GM19193 (cell line): ENCODE measurements around the gene MAGEA8.
"Not testable (repeated sequence)": the region's sequence is repeated elsewhere in the genome, so short reads cannot be mapped to it uniquely, and the experiment has no call there.

ENCODE experiments used
- POLR2A ChIP-seq: IDR thresholded peaks from 4 replicates; pipeline ENCODE4 v1.6.1; 2011; ENCODE audit not compliant: insufficient read depth, insufficient read length; ENCODE audit errors: extremely low read depth

Gene MAGEA8

GRCh38 chrX:149877636-149878035 is 3.3 kb upstream of the MAGEA8 start:
- TF ChIP-seq POLR2A: no peak

GRCh38 chrX:149898554-149898953 is 17.6 kb downstream of the MAGEA8 start:
- no peak for TF ChIP-seq POLR2A

- TF ChIP-seq POLR2A: no peak
These were observed 23.1 kb downstream of the MAGEA8 start for GRCh38 chrX:149903889-149904748.

- TF ChIP-seq POLR2A: no peak
These were observed 27.3 kb downstream of the MAGEA8 start for GRCh38 chrX:149908308-149908707.

- TF ChIP-seq POLR2A: no peak
These were observed 27.7 kb downstream of the MAGEA8 start for GRCh38 chrX:149908727-149909126.

GRCh38 chrX:149909324-149910177 is 28.6 kb downstream of the MAGEA8 start:
- no peak for TF ChIP-seq POLR2A

- no peak for TF ChIP-seq POLR2A
These were observed 29.3 kb downstream of the MAGEA8 start for GRCh38 chrX:149910178-149910695.

- TF ChIP-seq POLR2A: no peak
These were observed 35.9 kb downstream of the MAGEA8 start for GRCh38 chrX:149916745-149917392.

GRCh38 chrX:149929400-149929799 is 48.4 kb downstream of the MAGEA8 start, which contains the start of gene HSFX4:
TSS of gene HSFX4 (plus strand) at chrX:149929573. CDS start at chrX:149929645, 72 bp downstream.
- TF ChIP-seq POLR2A: not testable (repeated sequence)
